GM19240 (cell line): ENCODE results near the gene GAS5.
"Not testable (repeated sequence)": the region's sequence is repeated elsewhere in the genome, so short reads cannot be mapped to it uniquely, and the experiment has no call there.

Experiments
- DNase-seq: peaks from one replicate; pipeline ENCODE4 v3.0.0; 2011; ENCODE audit warnings: low spot score; ENCODE audit not compliant: insufficient read length

GAS5 gene

GRCh38 chr1:173870252-173871075 is 2.7 kb upstream of the GAS5 start:
- DNase-seq, result no peak

- no peak for DNase-seq
These were observed 1.2 kb upstream of the GAS5 start for GRCh38 chr1:173869021-173869359.

DNA sequence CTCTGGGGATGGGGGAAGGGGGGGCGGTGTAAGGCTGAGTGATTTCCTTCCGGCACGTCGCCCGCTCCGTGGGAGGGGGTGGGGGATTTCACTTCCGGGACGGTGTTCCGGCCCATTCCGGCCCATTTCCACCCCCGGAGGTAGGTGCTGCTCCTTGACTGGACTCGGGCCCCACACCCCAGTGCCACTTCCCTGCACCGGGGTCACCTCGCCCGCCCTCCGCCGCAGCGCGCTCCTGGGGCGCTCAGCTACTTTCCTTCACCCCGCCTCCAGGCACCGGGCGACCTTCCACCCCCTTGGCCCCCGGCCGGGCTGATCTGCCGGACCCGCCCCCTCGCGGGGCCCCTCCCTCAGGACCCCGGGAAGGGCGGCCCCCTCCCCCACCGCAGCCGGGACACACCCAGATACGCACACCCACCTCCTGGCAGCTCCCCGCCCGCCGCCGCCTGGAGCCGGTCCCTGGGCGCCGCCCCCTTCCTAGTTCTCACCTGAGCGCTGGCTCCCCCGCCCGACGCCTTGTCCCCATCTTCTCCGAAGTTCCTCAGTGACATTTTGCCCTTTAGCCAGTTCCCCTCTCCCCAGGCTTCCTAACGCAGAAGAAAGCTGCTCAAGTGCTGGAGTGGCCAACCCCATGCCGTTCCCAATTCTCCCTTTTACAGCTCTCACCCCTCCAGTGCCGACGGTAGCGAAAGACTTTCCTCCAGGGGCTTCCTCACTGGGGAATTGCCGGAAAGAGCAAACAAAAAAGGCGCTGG is 654 bp upstream of the GAS5 start, which contains the start of gene ZBTB37:
ZBTB37 (plus strand) TSS at position 115 of the 755 bp plus-strand sequence. CDS start 1,846 bp downstream, outside the sequence.
- DNase-seq, result peak; percentile 53

DNA sequence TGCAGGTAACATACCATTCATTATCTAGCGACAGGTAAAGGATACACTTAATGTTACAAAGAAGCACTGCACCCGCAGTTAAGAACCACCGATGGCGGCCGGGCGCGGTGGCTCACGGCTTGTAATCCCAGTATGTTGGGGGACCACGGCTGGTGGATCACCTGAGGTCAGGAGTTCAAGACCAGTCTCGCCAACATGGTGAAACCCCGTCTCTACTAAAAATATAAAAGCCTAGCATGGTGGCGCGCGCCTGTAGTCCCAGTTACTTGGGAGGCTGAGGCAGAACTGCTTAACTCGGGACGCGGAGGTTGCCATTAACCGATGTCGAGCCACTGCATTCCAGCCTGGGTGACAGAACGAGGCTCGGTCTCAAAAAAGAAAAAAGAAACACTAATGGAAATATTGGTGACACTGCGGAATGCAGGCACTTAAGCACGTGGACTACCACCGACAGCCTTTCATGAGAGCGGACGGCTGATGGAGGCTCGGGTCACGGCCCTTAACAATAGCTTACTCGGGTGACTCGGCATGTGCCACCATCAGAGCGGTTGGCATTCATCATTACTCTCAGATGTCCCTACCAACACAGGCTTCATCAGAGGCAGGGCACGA is 542 bp downstream of the GAS5 start:
- DNase-seq, result no peak

DNA sequence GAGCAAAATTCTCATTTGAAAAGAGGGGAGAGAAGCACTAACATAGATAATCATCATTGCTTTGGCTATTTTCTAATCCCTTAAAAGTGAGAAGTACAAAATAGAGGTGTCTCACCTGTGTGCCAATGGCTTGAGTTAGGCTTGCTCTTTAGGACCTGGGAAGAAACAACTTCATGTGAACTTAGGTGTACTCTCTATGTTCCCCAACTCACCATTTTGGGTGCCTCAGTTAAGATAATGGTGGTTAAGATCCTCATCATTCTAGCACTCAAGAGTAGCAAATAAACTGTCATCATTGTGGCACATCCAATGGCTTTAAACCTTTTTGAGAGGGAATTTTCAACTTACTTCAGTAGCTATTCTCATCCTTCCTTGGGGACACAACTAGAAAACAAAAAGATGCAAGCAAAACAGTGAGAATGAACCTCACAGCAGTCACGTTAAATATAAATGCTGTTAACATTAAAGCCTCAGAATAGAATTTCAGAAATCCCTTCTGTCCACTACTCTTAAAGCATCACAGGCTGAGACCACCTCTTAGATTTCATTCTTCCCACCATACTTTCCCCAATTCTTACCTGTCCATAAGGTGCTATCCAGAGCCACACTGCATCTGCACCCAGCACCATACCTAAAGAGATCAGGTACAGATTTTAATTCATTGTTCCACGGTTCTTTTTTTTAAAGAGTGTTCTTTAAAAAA is 1.2 kb downstream of the GAS5 start:
- DNase-seq, result no peak

GRCh38 chr1:173865468-173866164 is 2.2 kb downstream of the GAS5 start:
- DNase-seq, result no peak

DNA sequence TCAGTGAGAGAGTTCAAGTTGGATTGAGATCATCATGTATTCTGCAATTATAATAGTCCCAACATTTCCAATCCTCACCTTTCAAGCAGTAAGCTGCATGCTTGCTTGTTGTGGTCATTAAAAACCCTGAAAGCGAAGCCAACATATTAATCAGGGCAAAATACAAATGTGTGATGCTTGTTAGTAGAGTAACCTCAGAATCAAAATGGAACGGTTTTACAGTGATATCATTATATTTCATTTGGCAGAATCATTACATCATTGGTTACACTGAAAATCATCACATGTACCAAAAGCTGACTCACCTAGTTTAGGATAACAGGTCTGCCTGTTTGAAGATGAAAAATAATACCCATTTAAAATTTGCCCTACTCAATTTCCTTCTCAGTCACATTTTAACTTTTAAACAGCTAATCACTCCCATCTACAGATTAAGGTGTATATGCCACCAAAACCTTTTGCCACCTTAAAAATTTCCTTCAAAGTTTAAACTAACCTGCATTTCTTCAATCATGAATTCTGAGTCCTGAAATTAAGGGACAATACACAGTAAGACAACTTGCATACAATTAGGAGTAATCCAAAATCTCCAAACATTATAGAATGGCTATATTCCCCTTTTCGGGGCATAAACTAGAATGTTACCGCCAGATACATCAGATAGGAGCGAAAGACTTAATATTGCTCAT is 3.5 kb downstream of the GAS5 start:
- no peak for DNase-seq

- no peak for DNase-seq
These were observed 4.3 kb downstream of the GAS5 start for GRCh38 chr1:173863224-173864161.

DNA sequence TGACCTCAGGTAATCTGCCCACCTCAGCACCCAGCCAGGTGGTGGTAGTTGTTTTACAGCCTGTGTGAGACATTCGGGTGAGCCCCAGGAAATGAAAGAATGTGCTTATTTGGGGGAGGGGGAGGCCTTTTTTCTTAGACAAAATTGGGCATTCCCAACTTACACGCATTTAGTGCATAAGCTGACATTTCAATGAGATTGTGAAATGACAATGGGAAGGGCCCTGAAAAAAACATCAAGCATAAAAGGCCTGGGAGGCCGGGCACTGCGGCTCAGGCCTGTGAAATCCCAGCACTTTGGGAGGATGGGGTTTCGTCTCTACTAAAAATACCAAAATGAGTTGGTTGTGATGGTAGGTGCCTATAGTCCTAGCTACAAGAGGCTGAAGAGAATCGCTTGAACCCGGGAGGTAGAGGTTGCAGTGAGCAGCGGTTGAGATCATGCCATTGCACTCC is 5.0 kb downstream of the GAS5 start:
- no peak for DNase-seq

DNA sequence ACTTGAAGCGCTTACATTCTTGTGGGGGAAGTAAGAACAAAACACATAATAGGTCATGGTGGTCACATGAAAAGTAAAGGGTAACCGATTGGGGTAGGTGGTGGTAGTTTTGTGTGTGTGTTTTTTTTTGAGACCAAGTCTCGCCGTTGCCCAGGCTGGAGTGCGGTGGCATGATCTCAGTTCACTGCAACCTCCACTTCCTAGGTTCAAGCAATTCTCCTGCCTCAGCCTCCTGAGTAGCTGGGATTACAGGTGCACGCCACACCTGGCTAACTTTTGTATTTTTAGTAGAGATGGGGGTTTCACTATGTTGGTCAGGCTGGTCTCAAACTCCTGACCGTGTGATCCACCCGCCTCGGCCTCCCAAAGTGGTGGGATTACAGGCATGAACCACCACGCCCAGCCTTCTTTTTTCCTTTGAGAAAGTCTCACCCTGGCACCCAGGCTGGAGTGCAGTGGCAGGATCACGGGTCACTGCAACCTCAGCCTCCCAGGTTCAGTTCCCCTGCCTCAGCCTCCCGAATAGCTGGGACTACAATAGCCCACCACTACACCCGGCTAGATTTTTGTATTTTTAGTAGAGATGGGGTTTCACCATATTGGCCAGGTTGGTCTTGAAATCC is 5.5 kb downstream of the GAS5 start:
- DNase-seq, result not testable (repeated sequence)

GRCh38 chr1:173861731-173862145 is 6.1 kb downstream of the GAS5 start:
- DNase-seq, result no peak

DNA sequence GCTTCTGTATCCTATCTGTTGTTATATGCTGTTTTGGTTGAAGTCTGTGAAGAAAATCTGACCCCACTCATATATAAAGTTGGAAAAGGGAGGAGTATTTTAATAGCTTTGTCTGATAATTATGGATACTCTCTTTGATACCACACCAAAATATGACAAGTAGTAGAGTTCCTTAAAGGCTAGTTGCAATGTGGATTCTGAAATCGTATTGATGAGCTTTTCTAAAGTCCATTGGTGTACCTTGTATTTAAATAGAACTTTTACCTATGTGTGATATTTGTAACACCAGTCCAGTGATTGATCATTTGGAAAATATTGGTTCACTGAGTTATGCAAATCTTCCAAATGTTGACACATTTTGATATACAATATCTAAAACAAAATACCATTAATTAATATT is 7.7 kb downstream of the GAS5 start:
- no peak for DNase-seq

- not testable (repeated sequence) for DNase-seq
These were observed 8.2 kb downstream of the GAS5 start for GRCh38 chr1:173859547-173859946.

DNA sequence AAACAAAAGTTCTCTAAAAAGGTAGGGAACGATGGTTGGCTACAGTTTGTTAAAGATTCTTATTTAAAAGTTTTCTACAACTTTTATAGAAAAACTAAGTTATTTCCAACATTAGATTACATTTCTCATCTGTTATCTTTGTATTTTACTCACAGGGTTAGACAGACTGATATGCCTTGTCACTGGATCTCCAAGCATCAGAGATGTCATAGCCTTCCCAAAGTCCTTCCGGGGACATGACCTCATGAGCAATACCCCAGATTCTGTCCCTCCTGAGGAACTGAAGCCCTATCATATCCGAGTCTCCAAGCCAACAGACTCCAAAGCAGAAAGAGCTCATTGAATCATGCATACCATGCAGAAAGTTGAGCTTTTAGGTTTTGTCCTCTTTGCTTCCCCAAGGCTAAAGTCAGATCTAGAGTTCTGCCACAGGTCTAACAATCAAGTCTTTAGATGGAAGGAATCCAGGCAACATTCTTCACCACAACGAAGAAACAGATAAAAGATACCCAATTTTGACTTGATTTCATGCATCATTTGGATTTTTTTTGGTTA is 10.3 kb downstream of the GAS5 start:
- DNase-seq, result no peak

GRCh38 chr1:173856903-173857302 is 10.9 kb downstream of the GAS5 start:
- no peak for DNase-seq

GRCh38 chr1:173856014-173856413 is 11.8 kb downstream of the GAS5 start:
- DNase-seq, result no peak

- DNase-seq, result no peak
These were observed 14.7 kb downstream of the GAS5 start for GRCh38 chr1:173853074-173853473.

- no peak for DNase-seq
These were observed 15.7 kb downstream of the GAS5 start for GRCh38 chr1:173852105-173852504.
